Prostate gland (tissue), 2 donors: Measurements from ENCODE around the gene SORL1.

ENCODE experiments used
- CTCF ChIP-seq, 4 experiments: fragments of 200-600 bp in 2 of 4; fragments of 450-650 bp in 2 of 4; sonication (generic) in 2 of 4; IDR thresholded peaks; 1 replicate in 3 of 4; 2 replicates in 1 of 4; pipeline ENCODE4 v1.5.1; 2016 to 2019; ENCODE audit warnings: antibody characterized with exemption in 4 of 4, mild to moderate bottlenecking in 2 of 4, moderate library complexity in 2 of 4
- POLR2A ChIP-seq: fragments of 450-650 bp; IDR thresholded peaks from one replicate; pipeline ENCODE4 v1.6.1; 2016; ENCODE audit warnings: antibody characterized with exemption, mild to moderate bottlenecking
- POLR2AphosphoS5 ChIP-seq: sonication (generic); formaldehyde crosslinking; IDR thresholded peaks from one replicate; pipeline ENCODE4 v1.6.1; 2017; ENCODE audit warnings: antibody characterized with exemption

GRCh38 chr11:121543836-121544380 lies 91.8 kb downstream of the SORL1 start:
- TF ChIP-seq CTCF (IDR thresholded peaks at IDR 0.05) (no peak), POLR2A (no peak), POLR2AphosphoS5 (no peak)
